DMS114 treated with DMSO at 0.1 percent for 48 hours (cell line): ENCODE measurements around the gene DENND1A.
"Not testable (repeated sequence)": the region's sequence is repeated elsewhere in the genome, so short reads cannot be mapped to it uniquely, and the experiment has no call there.

Experiments
- DNase-seq: peaks from one replicate; lab custom pipeline; 2025; ENCODE audit not compliant: unreplicated experiment; lab: John Stamatoyannopoulos, UW

Gene DENND1A

DNA sequence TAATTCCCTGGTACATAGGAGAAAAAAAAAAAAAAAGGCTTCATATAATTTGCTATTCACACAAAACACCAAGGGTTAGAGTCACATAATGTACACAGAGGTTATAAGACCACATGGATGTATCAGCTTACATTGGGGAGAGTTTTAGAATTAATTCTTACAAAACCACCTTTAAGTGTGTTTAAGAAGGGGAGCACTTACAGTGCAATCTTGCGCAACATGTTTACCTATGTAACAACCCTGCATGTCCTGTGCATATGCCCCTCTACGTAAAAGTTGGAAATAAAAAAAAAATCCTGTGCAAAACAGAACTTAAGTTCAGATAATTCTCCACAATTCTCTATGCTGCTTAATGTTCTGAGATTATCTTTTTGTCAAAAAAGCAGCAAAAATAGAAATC is 190.0 kb downstream of the DENND1A start:
- no peak for DNase-seq

DNA sequence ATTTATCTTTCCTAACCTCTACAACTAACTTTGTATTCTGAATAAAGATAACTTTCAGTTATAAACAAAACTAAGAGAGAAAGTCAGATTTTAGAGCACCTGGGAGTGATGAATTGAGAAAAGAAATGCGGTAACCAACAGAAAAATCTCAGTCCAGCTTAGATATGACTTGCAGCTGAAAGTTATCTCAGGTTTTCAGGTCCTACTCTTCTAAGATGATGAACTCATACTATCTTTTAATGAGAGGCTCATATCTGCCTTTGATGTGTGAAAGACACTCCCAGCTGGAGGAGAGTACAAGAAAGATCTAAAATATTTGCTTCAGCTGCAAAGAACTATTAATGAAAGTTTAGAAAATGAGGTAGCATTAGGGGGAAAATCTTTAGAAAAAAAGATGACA is 190.5 kb downstream of the DENND1A start:
- no peak for DNase-seq

DNA sequence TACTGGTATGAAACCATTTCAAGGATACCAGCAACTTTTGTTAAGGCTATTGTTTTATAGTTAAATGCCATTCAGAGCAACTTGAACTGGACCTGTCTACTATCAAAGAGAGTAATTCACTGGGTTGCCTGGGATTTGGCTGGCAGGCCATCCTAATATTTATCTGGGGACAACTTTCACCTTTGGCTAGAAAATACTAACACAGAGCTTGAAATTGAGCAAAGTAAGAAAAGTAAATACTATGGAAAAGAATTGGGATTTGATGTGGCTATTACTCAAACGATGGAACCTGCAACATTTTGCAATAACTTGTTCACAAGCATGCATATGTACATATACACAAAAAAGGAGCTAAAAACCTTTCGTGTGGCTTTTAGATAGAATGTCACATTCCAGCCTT is 191.3 kb downstream of the DENND1A start:
- DNase-seq = no peak

DNA sequence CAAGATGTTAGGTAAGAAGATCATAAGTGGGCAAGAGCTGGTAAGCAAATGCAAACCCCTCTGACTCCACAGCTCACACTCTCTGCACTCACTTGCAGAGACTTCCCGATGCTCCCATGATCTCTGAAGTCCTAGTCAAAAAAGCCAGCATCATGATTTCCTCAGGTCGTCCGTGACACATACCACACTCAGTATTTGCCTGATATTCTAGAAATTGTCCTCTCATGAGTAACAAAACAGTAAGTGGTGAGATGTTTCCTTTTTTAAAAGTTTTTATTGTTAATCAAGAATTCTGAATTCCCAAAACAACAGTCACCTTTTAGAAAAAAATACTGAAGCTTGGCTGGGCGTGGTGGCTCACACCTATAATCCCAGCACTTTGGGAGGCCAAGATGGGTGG is 194.6 kb downstream of the DENND1A start:
- DNase-seq = no peak

DNA sequence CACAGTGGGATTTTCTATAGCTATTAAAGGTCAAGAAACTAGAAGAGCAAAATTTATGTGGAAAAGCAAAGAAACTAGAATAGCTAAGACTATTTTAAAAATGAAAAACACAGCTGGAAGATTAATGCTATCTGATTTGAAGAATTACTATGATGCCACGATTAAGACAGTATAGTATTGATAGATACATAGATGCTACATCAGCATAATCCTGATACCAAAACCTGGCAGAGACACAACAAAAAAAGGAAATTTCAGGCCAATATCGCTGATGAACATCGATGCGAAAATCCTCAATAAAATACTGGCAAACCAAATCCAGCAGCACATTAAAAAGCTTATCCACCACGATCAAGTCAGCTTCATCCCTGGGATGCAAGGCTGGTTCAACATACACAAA is 201.4 kb downstream of the DENND1A start:
- not testable (repeated sequence) for DNase-seq

DNA sequence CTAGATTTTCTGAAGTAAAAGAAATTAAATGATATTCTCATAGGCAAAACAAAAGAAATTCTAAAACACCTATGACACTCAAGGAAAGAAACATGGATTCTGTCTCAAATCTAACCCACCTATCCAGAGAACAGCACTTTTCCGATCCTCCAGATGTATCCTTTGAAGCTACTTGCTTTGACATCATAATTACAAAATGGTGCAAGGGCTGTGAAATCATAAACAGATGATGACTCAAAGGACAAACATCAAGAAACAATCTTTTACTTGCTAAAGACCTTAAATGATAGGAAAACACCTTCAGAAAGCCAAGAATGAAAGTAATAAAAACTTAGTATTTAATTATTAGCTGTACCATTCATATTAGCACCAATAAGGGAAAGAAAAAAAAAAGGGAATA is 202.6 kb downstream of the DENND1A start:
- DNase-seq = no peak

DNA sequence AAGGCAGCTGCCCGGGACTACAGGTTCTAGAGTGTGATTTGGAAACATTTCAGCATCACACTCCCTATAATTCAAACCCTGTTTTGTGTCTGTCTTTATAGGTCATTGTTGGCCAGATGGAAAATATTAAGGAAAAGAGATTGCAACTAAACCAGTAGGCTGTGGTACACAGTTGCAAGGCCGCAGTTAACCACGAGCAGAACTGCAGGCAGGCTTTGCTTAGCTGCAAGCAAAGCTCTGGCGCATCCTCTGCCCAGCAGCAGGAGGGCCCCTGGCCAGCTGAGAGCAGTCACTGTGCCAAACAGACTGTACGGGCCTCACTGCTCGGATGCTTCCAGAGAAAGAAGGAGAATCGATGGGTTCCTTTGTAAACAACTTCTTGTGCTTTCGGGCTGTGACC is 204.5 kb downstream of the DENND1A start:
- no peak for DNase-seq

DNA sequence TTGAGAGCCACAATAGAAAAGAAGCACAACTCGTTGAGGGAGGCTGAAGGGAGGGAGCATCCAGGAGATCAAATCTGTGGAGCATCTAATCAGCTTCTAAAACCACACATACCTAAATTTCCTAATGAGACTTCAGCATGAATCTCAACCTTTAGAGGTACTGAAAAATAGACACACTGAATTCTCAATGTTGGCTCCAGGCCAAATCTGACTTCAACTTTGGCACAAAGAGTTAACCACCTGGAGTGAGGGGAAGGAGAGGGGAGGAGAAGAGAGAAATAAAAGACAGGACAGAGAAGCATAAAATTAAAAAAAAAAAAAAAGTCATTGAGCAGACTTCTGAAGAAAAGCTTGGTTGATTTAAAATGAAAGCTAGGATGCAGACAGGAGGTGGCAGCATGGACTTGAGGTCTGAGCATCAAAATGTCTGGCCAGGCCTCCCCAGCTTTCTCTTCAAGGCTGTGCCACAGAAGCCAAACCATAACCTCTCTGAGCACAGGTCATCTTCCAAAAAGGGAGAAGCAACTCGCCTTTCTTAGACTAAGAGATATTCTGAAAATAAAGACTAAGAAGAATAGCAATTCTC is 205.6 kb downstream of the DENND1A start:
- DNase-seq = no peak

DNA sequence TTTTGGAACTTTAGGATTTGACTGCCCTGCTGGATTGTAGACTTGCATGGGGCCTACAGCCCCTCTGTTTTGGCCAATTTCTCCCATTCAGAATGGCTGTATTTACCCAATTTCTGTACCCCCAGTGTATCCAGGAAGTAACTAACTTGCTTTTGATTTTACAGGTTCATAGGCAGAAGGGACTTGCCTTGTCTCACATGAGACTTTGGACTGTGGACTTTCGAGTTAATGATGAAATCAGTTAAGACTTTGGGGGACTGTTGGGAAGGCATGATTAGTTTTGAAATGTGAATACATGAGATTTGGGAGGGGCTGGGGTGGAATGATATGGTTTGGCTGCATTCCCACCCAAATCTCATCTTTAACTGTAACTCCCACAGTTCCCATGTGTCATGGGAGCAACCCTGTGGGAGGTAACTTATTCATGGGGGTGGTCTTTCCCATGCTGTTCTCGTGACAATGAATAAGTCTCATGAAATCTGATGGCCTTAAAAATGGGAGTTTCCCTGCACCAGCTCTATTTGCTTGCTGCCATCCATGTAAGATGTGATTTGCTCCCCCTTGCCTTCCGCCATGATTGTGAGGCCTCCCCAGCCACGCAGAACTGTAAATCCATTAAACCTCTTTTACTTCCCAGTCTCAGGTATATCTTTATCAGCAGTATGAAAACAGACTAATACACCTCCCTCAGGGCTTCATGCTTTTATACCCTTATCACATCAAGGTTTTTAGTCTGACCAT is 206.6 kb downstream of the DENND1A start:
- no peak for DNase-seq

DNA sequence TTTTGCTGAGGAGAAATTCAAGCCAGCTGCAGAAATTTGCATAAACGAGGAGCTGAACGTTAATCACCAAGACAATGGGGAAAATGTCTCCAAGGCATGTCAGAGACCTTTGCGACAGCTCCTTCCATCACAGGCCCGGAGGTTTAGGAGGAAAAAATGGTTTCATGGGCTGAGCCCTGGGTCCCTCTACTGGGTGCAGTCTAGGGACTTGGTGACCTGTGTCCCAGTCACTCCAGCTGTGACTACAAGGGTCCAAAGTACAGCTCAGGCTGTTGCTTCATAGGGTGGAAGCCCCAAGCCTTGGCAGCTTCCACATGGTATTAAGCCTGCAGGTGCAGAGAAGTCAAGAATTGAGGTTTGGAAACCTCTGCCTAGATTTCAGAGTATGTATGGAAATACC is 207.5 kb downstream of the DENND1A start:
- DNase-seq = no peak

DNA sequence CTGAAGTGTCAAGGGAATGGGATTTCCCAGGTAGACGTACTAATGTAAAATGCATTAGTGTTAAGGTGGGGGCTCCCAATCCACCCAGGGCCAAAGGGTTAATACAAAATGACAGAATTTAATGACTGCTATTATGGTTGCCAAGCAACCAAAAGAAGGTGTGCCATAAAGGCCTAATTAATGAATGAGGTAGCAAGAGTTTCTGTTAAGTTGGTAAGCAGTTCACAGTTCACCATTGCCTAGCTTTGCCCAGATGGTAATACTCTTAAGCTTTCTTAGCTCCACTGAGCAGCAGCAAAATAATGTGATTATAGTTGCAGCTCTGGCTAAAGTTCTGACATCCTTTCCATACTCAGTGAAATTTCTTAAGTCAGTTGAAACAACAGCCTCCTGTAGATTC is 211.7 kb downstream of the DENND1A start:
- no peak for DNase-seq

DNA sequence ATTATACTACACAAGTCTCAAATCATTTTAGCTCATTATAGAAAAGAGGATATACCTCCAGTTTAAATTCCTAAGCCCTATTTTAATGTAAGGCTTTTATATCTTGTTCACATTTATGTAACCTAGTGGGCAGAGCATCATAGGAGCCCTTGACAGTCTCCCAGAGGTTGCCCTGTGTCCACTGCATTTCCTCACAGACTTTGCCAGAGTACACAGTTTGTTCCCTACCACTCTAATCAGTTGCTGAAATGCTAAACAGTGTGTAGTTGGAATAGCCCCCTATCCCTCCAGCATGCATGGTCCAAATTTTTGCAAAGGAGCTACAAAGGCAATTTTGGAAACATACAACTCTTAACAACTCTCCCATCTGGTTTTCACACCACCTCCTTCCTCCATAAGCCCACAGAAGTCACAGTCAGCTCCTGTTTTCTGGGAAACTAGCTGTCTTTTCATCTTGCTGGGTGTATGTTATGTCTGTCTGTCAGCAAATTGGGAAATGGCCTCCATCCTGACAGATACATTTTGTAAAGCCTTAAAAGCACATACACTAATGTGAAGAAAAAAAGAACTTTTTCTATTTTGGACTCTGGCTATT is 212.2 kb downstream of the DENND1A start:
- no peak for DNase-seq

DNA sequence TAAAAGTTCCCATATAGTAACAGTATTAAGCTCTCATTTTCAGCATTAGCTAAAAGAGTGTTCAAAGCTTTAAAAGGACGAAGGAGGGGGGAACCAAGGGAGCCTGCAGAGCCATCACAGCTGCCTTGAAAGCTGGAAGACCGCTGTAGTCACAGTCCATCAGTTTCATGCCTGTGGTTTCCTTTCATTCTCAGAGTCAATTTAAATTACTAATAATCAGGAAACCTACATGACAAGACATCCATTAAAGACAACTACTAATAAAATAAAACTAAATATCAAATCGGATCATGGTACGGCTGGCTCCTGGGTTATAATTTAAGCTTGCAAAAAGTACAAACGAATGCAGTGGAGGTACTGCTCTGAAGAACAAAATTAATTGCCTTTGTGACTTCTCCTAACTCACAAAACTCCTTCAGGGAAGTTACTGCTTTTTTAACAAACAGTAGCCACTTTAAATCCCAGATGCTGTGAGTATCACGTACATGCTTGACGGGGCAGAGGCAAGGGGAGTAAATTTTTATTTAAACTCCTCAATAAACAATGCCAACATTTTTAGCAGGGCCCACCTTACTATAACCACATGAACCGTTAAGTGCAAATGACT is 213.5 kb downstream of the DENND1A start:
- no peak for DNase-seq

DNA sequence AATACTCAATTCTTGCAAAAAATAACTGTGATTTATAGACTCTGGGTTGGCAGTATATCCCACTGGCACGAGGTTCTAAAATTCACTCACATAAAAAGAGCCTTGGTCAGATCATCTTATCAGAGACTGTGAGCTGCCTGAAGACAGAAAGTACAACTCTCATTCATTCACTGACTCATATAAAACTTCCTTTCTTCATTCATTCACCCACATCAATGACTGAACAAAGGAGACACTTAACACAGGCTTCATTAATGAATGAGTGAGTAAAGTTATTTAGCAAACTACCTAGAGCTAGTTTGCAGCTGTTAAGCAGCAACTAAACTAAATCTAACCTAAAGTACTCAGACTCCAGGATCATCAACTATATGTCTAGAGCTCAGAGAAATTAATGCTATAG is 214.7 kb downstream of the DENND1A start:
- no peak for DNase-seq

DNA sequence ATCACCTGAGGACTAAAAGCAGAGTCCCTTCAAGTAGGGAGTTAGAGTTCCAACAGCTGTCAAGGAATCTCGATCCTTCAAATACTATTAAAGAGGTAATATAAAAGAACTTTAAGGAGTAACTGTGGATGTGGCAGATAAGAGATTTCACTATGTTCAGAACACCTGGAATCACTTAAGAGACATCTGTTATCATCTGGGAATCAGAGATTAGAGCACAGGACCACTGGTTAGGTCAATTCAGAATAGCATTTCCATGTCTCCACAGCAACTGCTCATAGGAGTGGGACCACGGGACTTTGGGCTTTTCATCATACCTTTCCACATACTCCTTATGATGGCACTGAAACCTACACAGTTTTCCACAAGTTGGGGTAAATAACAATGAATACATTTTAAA is 216.6 kb downstream of the DENND1A start:
- no peak for DNase-seq

DNA sequence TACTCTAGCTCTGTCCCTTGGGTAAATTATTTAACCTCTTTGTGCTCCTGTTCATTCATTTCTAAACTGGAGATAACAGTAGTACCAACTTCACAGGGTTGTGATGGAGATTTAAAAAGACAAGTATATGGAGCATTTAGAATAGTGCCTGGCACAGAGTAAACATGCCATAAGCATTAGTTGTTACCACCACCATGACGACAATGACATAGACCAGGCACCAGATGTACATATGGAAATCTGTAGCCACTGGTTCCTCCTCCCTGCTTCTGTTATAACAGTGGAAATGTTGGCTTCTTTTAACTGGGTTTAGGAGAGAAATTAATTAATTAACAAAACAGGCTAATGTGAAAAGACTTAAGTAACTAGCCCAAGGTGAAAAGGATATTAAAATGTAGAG is 217.5 kb downstream of the DENND1A start:
- no peak for DNase-seq

DNA sequence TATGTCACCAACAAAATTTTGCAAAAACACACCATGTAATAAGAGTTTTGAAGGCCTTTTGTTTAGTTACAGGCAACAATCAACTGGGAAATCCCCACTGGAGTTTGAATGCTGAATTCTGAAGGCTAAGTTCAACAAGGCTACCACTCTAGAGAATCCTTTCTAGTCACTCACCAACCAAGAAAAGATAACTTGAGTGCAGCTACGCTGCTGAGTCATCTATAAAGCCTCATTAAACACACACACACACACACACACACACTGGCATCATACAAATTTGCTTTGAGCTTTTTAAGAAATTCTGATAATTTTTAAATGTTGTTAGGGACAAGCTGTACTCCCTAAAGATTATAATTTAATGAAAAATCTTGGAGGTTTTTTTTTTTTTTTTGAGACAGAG is 219.6 kb downstream of the DENND1A start:
- DNase-seq = no peak

DNA sequence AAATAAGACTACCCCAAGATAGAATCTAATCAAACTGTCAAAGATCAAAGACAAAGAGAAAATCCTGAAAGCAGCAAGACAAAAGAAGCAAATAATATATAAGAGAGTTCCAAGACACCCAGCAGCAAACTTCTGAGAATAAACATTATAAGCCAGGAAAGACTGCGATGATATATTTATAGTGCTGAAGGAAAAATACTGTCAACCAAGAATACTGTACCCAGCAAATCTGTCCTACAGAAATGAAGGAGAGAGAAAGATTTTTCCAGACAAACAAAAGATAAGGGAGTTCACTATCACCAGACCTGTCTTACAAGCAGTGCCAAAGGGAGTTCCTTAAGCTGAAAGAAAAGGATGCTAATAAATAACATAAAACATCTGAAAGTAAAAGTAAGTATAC is 227.4 kb downstream of the DENND1A start:
- DNase-seq = no peak

DNA sequence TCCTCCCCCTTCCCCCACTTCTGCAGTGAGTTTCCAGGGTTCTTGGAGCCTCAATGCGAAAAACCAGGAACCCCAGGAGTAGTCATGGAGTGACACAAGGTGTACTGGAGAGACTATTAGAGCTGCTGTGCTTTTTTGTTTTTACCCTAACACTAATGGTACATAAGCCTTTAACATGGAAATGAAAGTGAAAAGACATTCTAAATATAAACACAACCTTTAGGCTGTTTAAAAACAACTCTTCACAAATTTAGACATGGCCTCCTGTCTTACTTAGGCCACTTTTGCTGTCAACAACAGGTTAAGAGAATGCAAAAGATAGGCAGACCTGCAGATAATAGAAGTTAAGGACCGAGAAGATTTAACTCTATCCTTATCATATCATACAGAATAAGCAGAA is 232.2 kb downstream of the DENND1A start:
- no peak for DNase-seq

DNA sequence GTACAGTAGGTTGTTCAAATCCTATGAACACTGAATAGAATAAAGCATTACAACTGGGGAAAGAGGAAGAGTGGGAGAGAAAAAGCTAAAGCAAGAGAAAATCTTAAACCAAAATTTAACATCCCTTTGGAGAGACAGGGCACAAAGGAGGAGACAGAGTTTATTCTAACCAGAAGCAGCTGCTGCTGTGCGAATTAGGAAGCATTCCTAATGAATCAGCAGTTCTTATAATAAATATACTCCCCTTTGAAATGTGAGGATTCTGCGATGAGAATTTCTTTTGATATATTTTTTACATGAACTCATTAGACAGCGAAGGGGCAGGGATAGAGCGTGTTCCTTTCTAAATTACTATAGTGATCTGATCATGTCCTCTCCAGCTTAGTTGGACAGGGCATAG is 233.4 kb downstream of the DENND1A start:
- no peak for DNase-seq

DNA sequence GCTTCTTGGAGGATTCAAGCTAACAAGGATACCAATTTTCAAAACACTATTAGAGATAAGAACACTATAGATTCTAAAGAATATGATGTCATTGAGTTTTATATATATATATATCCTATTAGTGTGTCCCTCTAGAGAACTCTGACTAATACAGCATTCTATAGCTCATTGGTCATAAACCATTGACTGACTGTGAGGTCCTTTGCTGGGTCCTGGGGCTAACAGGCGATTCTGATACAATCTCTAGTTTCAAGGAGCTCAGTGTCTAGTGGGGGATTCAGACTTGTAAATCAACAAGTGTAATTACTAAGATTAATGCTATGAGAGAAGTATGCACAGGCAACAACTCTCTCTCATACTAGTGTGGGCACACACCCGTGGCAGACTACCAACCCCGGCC is 234.5 kb downstream of the DENND1A start:
- DNase-seq = no peak

DNA sequence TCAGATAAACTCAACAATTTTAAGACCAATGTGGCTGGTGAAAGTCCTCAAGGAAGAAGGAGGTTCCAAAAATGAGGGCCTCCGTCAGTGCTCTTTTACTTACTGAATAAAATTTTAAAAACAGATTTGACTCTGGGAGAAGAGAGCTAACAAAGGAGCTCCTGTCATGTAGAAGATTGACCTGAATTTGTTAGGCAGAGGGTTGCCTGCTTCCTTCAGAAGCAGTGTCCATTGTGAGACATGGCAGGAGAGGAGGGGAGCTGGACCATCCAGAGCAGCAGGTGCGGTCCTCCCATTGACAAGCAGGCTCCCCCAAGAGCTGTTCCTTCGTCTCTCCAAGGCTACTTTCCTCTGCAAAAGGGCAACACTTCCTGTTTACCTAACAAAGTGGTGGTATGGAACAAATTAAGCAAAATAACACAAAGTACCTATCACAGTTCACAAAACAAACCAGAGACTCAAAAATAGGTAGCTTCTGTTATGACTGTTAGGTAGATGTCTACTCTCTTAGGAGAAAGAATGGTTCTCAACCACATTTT is 238.1 kb downstream of the DENND1A start:
- DNase-seq = no peak
